Measurements from ENCODE around the gene AKT1. TPM values are rescaled to one million over a fixed set of nuclear protein-coding genes. Genes with fewer than 3 reads are reported as not detected.
A peak's percentile ranks its signal among the peaks of the same experiment; 100 is the strongest.
"Not testable (repeated sequence)": the region's sequence is repeated elsewhere in the genome, so short reads cannot be mapped to it uniquely, and the experiment has no call there.

AKT1 gene
- total and polyA plus RNA-seq, 12 donors, result 95.7 to 152 (median 137) TPM

- Histone ChIP-seq H3K4me3 (no peak overlapping the region), H3K27me3 (no peaks in the 10 kb centered on the region), H3K4me1 (peaks cover 0 to 39% (median 32%) of the 10 kb centered on the region in 9 donors), H3K36me3 (peaks cover 0 to 6% (median 0%) of the 10 kb centered on the region in 9 donors), H3K27ac (no peak overlapping the region), H3K9me3 (peaks cover 0 to 7% (median 0%) of the 10 kb centered on the region in 11 donors)
- 96 to 97% methylated on average over 8 of the region's 8 CpGs for WGBS, 2 donors
- ATAC-seq, result no peak
- DNase-seq, result no peak
- intact Hi-C loops (cut with DNase I), result loop anchor here in 1 of 10 donors (2.0 kb wide), 1 partner anchor 63 kb away; no protein-coding TSS in a partner anchor
- TF ChIP-seq, protein P1, sequence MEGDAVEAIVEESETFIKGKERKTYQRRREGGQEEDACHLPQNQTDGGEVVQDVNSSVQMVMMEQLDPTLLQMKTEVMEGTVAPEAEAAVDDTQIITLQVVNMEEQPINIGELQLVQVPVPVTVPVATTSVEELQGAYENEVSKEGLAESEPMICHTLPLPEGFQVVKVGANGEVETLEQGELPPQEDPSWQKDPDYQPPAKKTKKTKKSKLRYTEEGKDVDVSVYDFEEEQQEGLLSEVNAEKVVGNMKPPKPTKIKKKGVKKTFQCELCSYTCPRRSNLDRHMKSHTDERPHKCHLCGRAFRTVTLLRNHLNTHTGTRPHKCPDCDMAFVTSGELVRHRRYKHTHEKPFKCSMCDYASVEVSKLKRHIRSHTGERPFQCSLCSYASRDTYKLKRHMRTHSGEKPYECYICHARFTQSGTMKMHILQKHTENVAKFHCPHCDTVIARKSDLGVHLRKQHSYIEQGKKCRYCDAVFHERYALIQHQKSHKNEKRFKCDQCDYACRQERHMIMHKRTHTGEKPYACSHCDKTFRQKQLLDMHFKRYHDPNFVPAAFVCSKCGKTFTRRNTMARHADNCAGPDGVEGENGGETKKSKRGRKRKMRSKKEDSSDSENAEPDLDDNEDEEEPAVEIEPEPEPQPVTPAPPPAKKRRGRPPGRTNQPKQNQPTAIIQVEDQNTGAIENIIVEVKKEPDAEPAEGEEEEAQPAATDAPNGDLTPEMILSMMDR (IDR thresholded peaks at IDR 0.05), result no peak
Observed at GRCh38 chr14:104817930-104818713, 22.6 kb upstream of the AKT1 start.

DNA sequence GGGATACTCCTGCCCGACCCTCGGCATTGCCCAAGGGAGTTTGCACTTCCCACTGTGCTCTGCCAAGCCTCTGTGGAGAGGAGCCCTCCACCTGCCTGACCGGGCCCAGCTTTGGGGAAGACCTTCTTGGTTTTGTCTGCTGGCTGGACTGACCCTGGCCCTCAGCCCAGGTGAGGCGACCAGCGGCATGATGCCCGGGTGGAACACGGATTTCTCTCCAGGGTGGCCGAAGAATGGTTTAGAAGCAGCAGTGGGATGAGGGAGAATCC lies 21.0 kb upstream of the AKT1 start:
- DNase-seq (no peak), ATAC-seq (peak in 1 of 8 donors; percentile 5)
- peak overlapping the region; percentile 85 to 99 (median 96) for H3K27ac ChIP-seq
- WGBS, 2 donors, result 3 to 5% methylated on average over 8 of the region's 8 CpGs
- peaks cover 0 to 6% (median 0%) of the 10 kb centered on the region in 9 donors for H3K36me3 ChIP-seq
- TF ChIP-seq, protein P1 (IDR thresholded peaks at IDR 0.05), result no peak
- H3K9me3 ChIP-seq, result peaks cover 0 to 7% (median 0%) of the 10 kb centered on the region in 11 donors
- peak overlapping the region; percentile 76 to 97 (median 92) for H3K4me3 ChIP-seq
- peaks cover 0 to 39% (median 32%) of the 10 kb centered on the region in 9 donors for H3K4me1 ChIP-seq
- no peaks in the 10 kb centered on the region for H3K27me3 ChIP-seq
- intact Hi-C loops (cut with DNase I), result no loop called here

DNA sequence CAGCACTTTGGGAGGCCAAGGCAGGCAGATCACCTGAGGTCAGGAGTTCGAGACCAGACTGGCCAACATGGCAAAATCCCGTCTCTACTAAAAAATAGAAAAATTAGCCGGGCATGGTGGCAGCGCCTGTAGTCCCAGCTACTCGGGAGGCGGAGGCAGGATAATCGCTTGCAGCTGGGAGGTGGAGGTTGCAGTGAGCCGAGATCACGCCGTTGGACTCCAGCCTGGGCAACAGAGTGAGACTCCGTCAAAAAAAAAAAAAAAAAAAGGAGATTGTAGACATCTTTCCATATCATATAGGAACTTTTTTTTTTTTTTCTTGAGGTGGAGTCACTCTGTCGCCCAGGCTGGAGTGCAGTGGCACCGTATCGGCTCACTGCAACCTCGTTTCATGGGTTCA lies 19.2 kb upstream of the AKT1 start:
- 84 to 88% methylated on average over 15 of the region's 15 CpGs for WGBS, 2 donors
- H3K27ac ChIP-seq, result peak overlapping the region in 6 of 10 donors; percentile 92 to 98 (median 96)
- intact Hi-C loops (cut with DNase I), result not testable (repeated sequence)

GRCh38 chr14:104813286-104813685 lies 17.7 kb upstream of the AKT1 start:
- H3K36me3 ChIP-seq, result peaks cover 0 to 6% (median 0%) of the 10 kb centered on the region in 9 donors
- H3K9me3 ChIP-seq, result peaks cover 0 to 6% (median 0%) of the 10 kb centered on the region in 11 donors
- H3K4me3 ChIP-seq, result no peak overlapping the region
- 91% methylated on average over 7 of the region's 7 CpGs for WGBS, 2 donors
- ATAC-seq (no peak), DNase-seq (no peak)
- H3K27me3 ChIP-seq, result no peaks in the 10 kb centered on the region
- H3K27ac ChIP-seq, result no peak overlapping the region
- peaks cover 0 to 34% (median 30%) of the 10 kb centered on the region in 9 donors for H3K4me1 ChIP-seq
- TF ChIP-seq, protein P1 (IDR thresholded peaks at IDR 0.05), result no peak
- intact Hi-C loops (cut with DNase I), result no loop called here

More for the DNA sequence above, 19.2 kb upstream of the AKT1 start:
- H3K27me3 ChIP-seq, H3K9me3 ChIP-seq, DNase-seq, ATAC-seq, H3K36me3 ChIP-seq: not testable (repeated sequence)
- Histone ChIP-seq H3K4me3 (peak overlapping the region in 9 of 10 donors; percentile 76 to 97 (median 91)), H3K4me1 (peaks cover 0 to 34% (median 30%) of the 10 kb centered on the region in 9 donors)

DNA sequence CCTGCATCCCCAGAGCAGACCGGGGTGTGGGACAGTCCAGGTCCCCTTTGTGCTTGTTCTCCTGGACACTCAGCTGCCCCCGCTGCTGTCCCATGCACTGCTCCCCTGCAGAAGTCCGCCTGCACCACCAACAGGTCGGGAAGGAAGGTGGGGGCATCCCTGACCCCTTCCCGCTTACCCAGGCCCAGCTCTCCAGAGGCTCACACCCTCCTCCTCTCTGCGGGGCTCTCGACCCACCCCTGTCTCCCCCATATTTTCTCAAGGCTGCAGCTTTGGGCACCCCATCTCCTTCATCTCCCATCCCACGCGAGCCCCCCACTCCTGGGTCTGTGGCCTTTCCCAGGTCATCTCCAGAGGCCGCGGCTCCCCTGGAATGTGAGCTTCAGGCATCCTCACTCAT lies 14.8 kb upstream of the AKT1 start:
- ATAC-seq (no peak), DNase-seq (no peak)
- no peak overlapping the region for H3K27ac ChIP-seq
- no peaks in the 10 kb centered on the region for H3K27me3 ChIP-seq
- no peaks in the 10 kb centered on the region for H3K9me3 ChIP-seq
- intact Hi-C loops (cut with DNase I), result no loop called here
- WGBS, 2 donors, result 90 to 91% methylated on average over 11 of the region's 11 CpGs
- TF ChIP-seq, protein P1 (IDR thresholded peaks at IDR 0.05), result no peak
- H3K36me3 ChIP-seq, result peaks cover 0 to 6% (median 0%) of the 10 kb centered on the region in 9 donors
- peaks cover 0 to 27% (median 22%) of the 10 kb centered on the region in 9 donors for H3K4me1 ChIP-seq
- H3K4me3 ChIP-seq, result no peak overlapping the region

All from heart right ventricle (tissue), 16 donors.